ENCODE measurements around the gene KIF26B.

The KIF26B gene

DNA sequence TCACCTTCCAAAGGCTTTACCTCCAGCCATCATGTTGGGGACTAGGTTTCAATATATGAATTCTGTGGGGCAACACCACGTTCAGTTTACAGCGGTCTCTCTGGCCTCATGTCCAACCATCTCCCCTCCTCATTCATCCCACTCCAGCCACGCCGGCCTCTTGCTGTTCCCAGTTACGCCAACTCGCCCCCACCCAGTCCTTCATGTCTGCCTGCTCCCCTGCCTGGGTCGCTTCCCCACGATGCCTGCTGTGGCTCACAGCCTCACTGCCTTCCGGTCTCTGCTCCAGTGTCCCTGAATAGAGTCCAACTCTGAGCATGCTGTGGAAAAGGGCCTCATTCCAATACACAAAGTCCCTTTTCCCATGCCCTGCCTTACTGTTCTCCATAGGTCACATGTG, 193.8 kb downstream of the KIF26B start:
- TF ChIP-seq, protein P1, sequence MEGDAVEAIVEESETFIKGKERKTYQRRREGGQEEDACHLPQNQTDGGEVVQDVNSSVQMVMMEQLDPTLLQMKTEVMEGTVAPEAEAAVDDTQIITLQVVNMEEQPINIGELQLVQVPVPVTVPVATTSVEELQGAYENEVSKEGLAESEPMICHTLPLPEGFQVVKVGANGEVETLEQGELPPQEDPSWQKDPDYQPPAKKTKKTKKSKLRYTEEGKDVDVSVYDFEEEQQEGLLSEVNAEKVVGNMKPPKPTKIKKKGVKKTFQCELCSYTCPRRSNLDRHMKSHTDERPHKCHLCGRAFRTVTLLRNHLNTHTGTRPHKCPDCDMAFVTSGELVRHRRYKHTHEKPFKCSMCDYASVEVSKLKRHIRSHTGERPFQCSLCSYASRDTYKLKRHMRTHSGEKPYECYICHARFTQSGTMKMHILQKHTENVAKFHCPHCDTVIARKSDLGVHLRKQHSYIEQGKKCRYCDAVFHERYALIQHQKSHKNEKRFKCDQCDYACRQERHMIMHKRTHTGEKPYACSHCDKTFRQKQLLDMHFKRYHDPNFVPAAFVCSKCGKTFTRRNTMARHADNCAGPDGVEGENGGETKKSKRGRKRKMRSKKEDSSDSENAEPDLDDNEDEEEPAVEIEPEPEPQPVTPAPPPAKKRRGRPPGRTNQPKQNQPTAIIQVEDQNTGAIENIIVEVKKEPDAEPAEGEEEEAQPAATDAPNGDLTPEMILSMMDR (IDR thresholded peaks at IDR 0.05), result no peak

DNA sequence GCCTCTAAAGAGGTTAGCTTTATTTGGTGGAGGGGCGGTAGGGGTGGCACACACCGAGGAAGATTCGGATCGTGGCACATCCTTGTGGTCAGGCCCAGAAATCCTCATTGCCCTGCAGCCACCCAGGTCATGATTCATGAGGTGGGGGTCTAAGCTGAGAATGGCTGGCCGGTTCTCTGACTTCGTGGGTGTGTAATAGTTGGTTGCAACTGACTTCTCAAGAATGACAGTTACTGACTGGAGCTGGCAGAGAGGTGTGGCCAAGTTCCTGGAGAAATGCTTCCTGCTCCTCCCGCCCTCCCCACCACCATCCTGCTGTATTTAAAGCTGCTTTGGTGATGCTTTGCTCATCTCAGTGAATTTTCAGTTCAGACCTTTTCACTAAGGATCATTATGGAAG, 198.6 kb downstream of the KIF26B start:
- TF ChIP-seq, protein P1 (IDR thresholded peaks at IDR 0.05), result no peak

DNA sequence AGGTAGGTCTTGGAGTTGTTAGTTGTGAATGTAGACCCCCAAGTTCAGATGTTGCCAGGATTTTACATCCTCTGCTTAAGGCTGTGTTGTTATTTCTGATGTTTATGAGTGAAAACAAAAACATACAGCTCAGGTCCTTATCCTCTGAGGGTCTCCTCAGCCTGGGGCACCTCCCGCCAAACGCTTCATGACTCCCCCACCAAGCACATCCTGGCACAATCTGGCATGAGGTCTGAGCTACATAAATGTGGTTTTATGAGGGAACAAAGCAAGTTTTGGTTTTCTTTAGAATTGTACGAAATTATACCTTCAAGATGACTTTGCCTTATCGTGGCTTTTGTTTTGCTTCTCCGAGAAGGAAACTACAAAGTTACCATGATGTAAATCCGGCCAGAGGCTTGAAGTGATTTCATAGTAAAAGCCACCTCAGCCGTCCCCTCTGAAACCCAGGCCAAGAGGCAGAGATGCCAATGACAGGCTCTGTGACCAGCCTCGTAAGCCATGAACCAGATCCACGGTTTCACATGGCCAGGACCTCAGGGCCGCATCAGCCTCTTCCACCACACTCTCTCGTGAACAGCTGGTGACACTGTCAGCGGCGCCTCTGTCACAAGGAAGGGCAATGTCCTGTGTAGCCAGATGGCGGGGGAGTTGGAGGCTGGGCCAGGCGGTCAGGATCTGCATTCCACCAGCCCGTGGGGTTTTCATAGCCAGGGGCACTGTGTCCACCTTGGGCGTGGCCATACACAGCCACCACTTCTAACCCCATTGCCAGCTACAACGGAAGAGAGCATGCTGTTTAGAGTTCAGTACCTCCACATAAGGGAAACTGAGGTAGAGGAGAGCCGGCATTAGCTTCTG, 199.4 kb downstream of the KIF26B start:
- TF ChIP-seq, protein P1 (IDR thresholded peaks at IDR 0.05), result no peak

DNA sequence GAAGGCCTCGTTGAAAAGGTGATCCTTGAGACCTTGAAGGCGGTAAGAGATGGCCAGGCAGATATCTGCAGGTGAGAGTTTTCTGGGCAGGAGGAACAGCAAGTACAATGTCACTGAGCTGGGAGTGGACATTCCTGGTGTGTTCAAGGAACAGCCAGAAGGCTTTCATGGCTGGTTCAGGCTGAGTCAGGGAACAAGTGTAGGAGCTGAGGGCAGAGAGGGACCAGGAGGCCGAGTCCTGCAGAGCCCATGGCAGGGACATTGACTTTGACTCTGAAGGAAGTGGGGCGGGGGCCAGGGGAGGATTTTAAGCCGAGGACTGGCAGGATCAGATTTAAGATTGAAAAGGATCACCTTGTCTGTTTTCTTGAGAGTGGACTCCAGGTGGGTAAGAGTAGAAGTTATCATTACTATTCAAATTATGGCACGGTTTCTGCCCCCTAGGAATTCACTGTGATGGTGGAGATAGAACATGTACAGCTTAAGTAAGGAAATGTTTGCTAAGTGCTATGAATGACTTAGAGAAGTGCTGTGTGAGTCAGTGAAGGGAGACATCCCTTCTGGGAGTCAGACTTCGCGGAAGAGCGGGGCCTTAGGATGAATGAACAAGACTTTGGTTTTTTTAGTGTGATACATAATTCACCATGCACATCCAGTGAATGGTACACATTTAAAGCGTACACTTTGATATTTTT, 202.3 kb downstream of the KIF26B start:
- TF ChIP-seq, protein P1 (IDR thresholded peaks at IDR 0.05), result no peak

DNA sequence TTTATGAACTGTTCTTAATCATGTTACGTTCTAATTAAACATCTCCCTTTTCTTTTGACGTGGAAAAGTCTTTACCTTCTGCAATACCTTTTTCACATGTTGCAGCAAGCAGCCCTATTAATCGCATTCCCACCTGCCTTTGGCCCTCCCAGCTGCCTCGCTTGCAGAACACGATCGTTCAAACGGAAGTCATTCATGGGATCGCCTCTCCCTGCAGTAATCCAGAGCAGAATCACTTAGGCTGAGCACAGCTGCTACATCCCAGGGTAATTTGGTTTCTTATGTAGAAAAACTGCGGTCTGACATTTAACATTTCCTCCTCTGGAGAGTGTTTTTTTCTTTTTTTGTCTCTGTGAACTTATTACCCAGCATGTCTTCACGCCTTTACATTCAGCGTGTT, 206.3 kb downstream of the KIF26B start:
- TF ChIP-seq, protein P1 (IDR thresholded peaks at IDR 0.05), result no peak

DNA sequence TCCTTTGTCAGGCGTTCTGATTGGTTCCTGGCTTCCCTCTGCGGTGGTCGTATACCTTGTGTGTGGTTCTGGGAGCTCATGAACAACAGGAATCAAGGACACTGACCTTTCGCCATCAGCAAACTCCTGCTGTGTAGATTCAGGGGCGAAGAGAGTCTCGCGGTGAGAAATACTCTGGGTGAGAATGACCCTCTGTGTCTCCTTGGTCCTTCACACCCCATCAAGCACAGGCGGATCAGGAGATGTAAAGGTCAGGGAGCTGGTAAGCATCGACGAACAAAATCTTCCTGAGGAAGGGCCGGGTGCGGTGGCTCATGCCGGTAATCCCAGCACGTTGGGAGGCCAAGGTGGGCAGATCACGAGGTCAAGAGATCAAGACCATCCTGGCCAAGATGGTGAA, 207.2 kb downstream of the KIF26B start:
- TF ChIP-seq, protein P1 (IDR thresholded peaks at IDR 0.05), result no peak

DNA sequence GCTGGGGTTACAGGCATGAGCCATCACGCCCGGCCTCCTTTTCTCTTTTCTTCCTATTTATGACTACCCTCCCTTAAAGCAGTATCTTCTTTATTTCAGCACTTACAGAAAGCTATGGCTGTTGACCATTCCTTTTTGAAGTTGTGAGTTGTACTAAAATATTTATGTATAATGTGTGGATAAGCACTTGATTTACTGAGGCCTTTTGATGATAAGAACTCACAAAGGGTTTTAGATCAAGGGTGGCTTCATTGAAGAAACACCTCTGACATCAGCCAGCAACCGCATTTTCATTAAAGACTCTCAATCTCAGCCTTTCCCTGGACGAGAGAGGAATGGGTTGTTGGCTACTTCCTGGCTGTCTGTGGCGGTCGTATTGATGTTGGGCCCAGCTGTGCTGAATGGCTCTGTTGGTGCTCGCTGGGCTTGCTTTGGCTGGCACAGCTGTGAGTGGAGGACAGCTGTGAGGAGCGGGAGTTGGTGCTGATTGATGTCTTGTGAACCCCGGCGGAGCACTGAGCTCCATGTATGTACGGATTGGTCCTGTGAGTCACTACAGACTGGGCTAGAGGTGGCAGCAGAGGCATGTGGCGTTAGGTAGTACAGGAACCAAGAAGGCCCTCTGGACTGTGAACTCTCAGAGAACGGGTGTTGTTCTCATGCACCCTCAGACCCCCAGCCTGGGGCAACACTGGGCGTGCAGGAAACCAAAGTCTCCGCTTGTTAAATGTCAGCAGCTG, 208.8 kb downstream of the KIF26B start:
- TF ChIP-seq, protein P1 (IDR thresholded peaks at IDR 0.05), result no peak
